ENCODE data around the gene SMARCAD1.

DNA sequence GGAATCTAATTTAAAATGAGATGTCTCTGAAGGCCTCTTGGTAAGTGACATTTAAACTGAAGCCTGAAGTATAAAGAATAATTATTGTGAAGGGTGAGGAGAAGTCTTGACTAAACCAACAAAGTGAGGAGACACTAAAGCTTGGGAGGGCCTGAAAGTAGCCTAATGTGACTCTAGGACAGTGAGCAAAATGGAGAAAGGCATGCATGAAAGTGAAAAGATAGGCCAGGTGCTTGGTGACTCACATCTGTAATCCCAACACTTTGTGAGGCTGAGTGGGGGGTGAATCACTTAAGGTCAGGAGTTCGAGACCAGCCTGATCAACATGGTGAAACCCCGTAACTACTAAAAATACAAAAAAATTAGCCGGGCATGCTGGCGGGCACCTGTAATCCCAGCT lies 46.9 kb upstream of the SMARCAD1 start:
- TF ChIP-seq, protein P1, sequence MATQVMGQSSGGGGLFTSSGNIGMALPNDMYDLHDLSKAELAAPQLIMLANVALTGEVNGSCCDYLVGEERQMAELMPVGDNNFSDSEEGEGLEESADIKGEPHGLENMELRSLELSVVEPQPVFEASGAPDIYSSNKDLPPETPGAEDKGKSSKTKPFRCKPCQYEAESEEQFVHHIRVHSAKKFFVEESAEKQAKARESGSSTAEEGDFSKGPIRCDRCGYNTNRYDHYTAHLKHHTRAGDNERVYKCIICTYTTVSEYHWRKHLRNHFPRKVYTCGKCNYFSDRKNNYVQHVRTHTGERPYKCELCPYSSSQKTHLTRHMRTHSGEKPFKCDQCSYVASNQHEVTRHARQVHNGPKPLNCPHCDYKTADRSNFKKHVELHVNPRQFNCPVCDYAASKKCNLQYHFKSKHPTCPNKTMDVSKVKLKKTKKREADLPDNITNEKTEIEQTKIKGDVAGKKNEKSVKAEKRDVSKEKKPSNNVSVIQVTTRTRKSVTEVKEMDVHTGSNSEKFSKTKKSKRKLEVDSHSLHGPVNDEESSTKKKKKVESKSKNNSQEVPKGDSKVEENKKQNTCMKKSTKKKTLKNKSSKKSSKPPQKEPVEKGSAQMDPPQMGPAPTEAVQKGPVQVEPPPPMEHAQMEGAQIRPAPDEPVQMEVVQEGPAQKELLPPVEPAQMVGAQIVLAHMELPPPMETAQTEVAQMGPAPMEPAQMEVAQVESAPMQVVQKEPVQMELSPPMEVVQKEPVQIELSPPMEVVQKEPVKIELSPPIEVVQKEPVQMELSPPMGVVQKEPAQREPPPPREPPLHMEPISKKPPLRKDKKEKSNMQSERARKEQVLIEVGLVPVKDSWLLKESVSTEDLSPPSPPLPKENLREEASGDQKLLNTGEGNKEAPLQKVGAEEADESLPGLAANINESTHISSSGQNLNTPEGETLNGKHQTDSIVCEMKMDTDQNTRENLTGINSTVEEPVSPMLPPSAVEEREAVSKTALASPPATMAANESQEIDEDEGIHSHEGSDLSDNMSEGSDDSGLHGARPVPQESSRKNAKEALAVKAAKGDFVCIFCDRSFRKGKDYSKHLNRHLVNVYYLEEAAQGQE (IDR thresholded peaks at IDR 0.05; ENCODE audit: insufficient read depth in 1 of 2, low read depth in 2 of 2, low read length in 2 of 2) = no peak
- TF ChIP-seq POLR2AphosphoS5 (IDR thresholded peaks at IDR 0.05; ENCODE audit: low read depth, low read length) (no peak), TAF1 (IDR thresholded peaks at IDR 0.05; ENCODE audit: borderline replicate concordance, insufficient read depth, low read length) (no peak), SIN3A (IDR thresholded peaks at IDR 0.05; ENCODE audit: borderline replicate concordance, insufficient read depth, low read length) (no peak), FOXP2 (optimal IDR thresholded peaks at IDR 0.05; ENCODE audit: borderline replicate concordance, extremely low read depth, extremely low read length, insufficient read depth) (no peak)
